ENCODE data around the gene FBXL2.
"Not testable (repeated sequence)": the region's sequence is repeated elsewhere in the genome, so short reads cannot be mapped to it uniquely, and the experiment has no call there.

Gene FBXL2

GRCh38 chr3:33391255-33391995, 114.2 kb downstream of the FBXL2 start:
- no peaks in the 10 kb centered on the region for H3K27me3 Mint-ChIP-seq
- H3K4me1 Mint-ChIP-seq, result peaks cover 4% of the 10 kb centered on the region
- H3K4me3 Mint-ChIP-seq, result no peak overlapping the region

GRCh38 chr3:33392144-33392543, 114.9 kb downstream of the FBXL2 start:
- H3K4me1 Mint-ChIP-seq, result no peaks in the 10 kb centered on the region
- H3K27ac Mint-ChIP-seq, result no peak overlapping the region
- no peaks in the 10 kb centered on the region for H3K9me3 Mint-ChIP-seq
- peaks cover 18% of the 10 kb centered on the region for H3K36me3 Mint-ChIP-seq
- H3K27me3 Mint-ChIP-seq, result no peaks in the 10 kb centered on the region
- no peak overlapping the region for H3K4me3 Mint-ChIP-seq

More at GRCh38 chr3:33391255-33391995, 114.2 kb downstream of the FBXL2 start:
- no peaks in the 10 kb centered on the region for H3K9me3 Mint-ChIP-seq
- H3K27ac Mint-ChIP-seq, result peak overlapping the region; percentile 63
- peaks cover 16% of the 10 kb centered on the region for H3K36me3 Mint-ChIP-seq

- no peaks in the 10 kb centered on the region for H3K4me1 Mint-ChIP-seq
- H3K27ac Mint-ChIP-seq, result no peak overlapping the region
- H3K27me3 Mint-ChIP-seq, result no peaks in the 10 kb centered on the region
- peaks cover 20% of the 10 kb centered on the region for H3K36me3 Mint-ChIP-seq
- H3K9me3 Mint-ChIP-seq, result no peaks in the 10 kb centered on the region
- no peak overlapping the region for H3K4me3 Mint-ChIP-seq
Observed at GRCh38 chr3:33392703-33393125, 115.5 kb downstream of the FBXL2 start.

- H3K27ac Mint-ChIP-seq, result no peak overlapping the region
- H3K36me3 Mint-ChIP-seq, result peaks cover 19% of the 10 kb centered on the region
- H3K9me3 Mint-ChIP-seq, result no peaks in the 10 kb centered on the region
- H3K4me3 Mint-ChIP-seq, result no peak overlapping the region
- H3K4me1 Mint-ChIP-seq, result no peaks in the 10 kb centered on the region
- H3K27me3 Mint-ChIP-seq, result no peaks in the 10 kb centered on the region
Observed at GRCh38 chr3:33394403-33395054, 117.3 kb downstream of the FBXL2 start.

- no peaks in the 10 kb centered on the region for H3K9me3 Mint-ChIP-seq
- H3K4me1 Mint-ChIP-seq, result no peaks in the 10 kb centered on the region
- H3K27me3 Mint-ChIP-seq, result no peaks in the 10 kb centered on the region
- no peak overlapping the region for H3K4me3 Mint-ChIP-seq
- H3K36me3 Mint-ChIP-seq, result peaks cover 20% of the 10 kb centered on the region
- no peak overlapping the region for H3K27ac Mint-ChIP-seq
Observed at GRCh38 chr3:33395900-33396299, 118.7 kb downstream of the FBXL2 start.

- H3K27me3 Mint-ChIP-seq, result no peaks in the 10 kb centered on the region
- H3K4me1 Mint-ChIP-seq, result no peaks in the 10 kb centered on the region
- H3K9me3 Mint-ChIP-seq, result no peaks in the 10 kb centered on the region
- peaks cover 17% of the 10 kb centered on the region for H3K36me3 Mint-ChIP-seq
- no peak overlapping the region for H3K27ac Mint-ChIP-seq
- no peak overlapping the region for H3K4me3 Mint-ChIP-seq
Observed at GRCh38 chr3:33398410-33398809, 121.2 kb downstream of the FBXL2 start.

- H3K4me1 Mint-ChIP-seq, result no peaks in the 10 kb centered on the region
Observed at GRCh38 chr3:33401781-33402180, 124.5 kb downstream of the FBXL2 start.

GRCh38 chr3:33402936-33403335, 125.7 kb downstream of the FBXL2 start:
- Mint-ChIP-seq H3K36me3 (peaks cover 16% of the 10 kb centered on the region), H3K4me1 (no peaks in the 10 kb centered on the region), H3K9me3 (no peaks in the 10 kb centered on the region), H3K27ac (no peak overlapping the region), H3K27me3 (no peaks in the 10 kb centered on the region), H3K4me3 (no peak overlapping the region)

More at GRCh38 chr3:33401781-33402180, 124.5 kb downstream of the FBXL2 start:
- peaks cover 18% of the 10 kb centered on the region for H3K36me3 Mint-ChIP-seq
- H3K4me3 Mint-ChIP-seq, result no peak overlapping the region
- H3K27me3 Mint-ChIP-seq, result no peaks in the 10 kb centered on the region
- H3K9me3 Mint-ChIP-seq, result no peaks in the 10 kb centered on the region
- H3K27ac Mint-ChIP-seq, result no peak overlapping the region

GRCh38 chr3:33403756-33404155, 126.5 kb downstream of the FBXL2 start:
- Mint-ChIP-seq H3K36me3 (peaks cover 14% of the 10 kb centered on the region), H3K4me3 (no peak overlapping the region), H3K4me1 (no peaks in the 10 kb centered on the region), H3K27ac (no peak overlapping the region), H3K9me3 (no peaks in the 10 kb centered on the region), H3K27me3 (no peaks in the 10 kb centered on the region)

- H3K9me3 Mint-ChIP-seq, result not testable (repeated sequence)
- peaks cover 24% of the 10 kb centered on the region for H3K36me3 Mint-ChIP-seq
Observed at GRCh38 chr3:33410816-33411215, 133.6 kb downstream of the FBXL2 start.

GRCh38 chr3:33417066-33417673, 139.9 kb downstream of the FBXL2 start:
- peak overlapping the region; percentile 57 for H3K27ac Mint-ChIP-seq
- no peaks in the 10 kb centered on the region for H3K27me3 Mint-ChIP-seq
- H3K9me3 Mint-ChIP-seq, result no peaks in the 10 kb centered on the region
- no peak overlapping the region for H3K4me3 Mint-ChIP-seq
- H3K36me3 Mint-ChIP-seq, result peaks cover 28% of the 10 kb centered on the region
- H3K4me1 Mint-ChIP-seq, result peaks cover 19% of the 10 kb centered on the region

More at GRCh38 chr3:33410816-33411215, 133.6 kb downstream of the FBXL2 start:
- not testable (repeated sequence) for H3K4me3 Mint-ChIP-seq, H3K27me3 Mint-ChIP-seq, H3K4me1 Mint-ChIP-seq, H3K27ac Mint-ChIP-seq

- H3K27me3 Mint-ChIP-seq, result no peaks in the 10 kb centered on the region
- peaks cover 20% of the 10 kb centered on the region for H3K36me3 Mint-ChIP-seq
- peaks cover 22% of the 10 kb centered on the region for H3K4me1 Mint-ChIP-seq
- no peak overlapping the region for H3K4me3 Mint-ChIP-seq
- no peak overlapping the region for H3K27ac Mint-ChIP-seq
- H3K9me3 Mint-ChIP-seq, result no peaks in the 10 kb centered on the region
Observed at GRCh38 chr3:33419948-33420347, 142.7 kb downstream of the FBXL2 start.

- H3K36me3 Mint-ChIP-seq, result peaks cover 20% of the 10 kb centered on the region
- no peaks in the 10 kb centered on the region for H3K27me3 Mint-ChIP-seq
- H3K27ac Mint-ChIP-seq, result no peak overlapping the region
- H3K4me3 Mint-ChIP-seq, result no peak overlapping the region
- H3K9me3 Mint-ChIP-seq, result no peaks in the 10 kb centered on the region
- peaks cover 29% of the 10 kb centered on the region for H3K4me1 Mint-ChIP-seq
Observed at GRCh38 chr3:33420966-33421365, 143.7 kb downstream of the FBXL2 start.

GRCh38 chr3:33424606-33425452, 147.6 kb downstream of the FBXL2 start:
- no peaks in the 10 kb centered on the region for H3K9me3 Mint-ChIP-seq
- peaks cover 11% of the 10 kb centered on the region for H3K36me3 Mint-ChIP-seq
- no peak overlapping the region for H3K4me3 Mint-ChIP-seq
- peaks cover 49% of the 10 kb centered on the region for H3K4me1 Mint-ChIP-seq
- no peaks in the 10 kb centered on the region for H3K27me3 Mint-ChIP-seq
- no peak overlapping the region for H3K27ac Mint-ChIP-seq

- no peak overlapping the region for H3K4me3 Mint-ChIP-seq
- no peak overlapping the region for H3K27ac Mint-ChIP-seq
- no peaks in the 10 kb centered on the region for H3K9me3 Mint-ChIP-seq
- peaks cover 53% of the 10 kb centered on the region for H3K4me1 Mint-ChIP-seq
- peaks cover 9% of the 10 kb centered on the region for H3K36me3 Mint-ChIP-seq
- H3K27me3 Mint-ChIP-seq, result no peaks in the 10 kb centered on the region
Observed at GRCh38 chr3:33425453-33425852, 148.2 kb downstream of the FBXL2 start.
